ENCODE measurements around the gene STPG2. TPM values are rescaled to one million over a fixed set of nuclear protein-coding genes. Genes with fewer than 3 reads are reported as not detected.

The STPG2 gene
- total RNA-seq, 4 donors from 2014 or later: 0.22 to 1.7 (median 1.1) TPM; not detected in 1

- TF ChIP-seq CTCF (IDR thresholded peaks at IDR 0.05; ENCODE audit: low read depth): no peak
Measured at GRCh38 chr4:97590266-97590665, 553.0 kb downstream of the STPG2 start.

GRCh38 chr4:97589481-97590196 is 553.6 kb downstream of the STPG2 start:
- no peak for TF ChIP-seq CTCF (IDR thresholded peaks at IDR 0.05; ENCODE audit: low read depth)

- no peak for TF ChIP-seq CTCF (IDR thresholded peaks at IDR 0.05; ENCODE audit: low read depth)
Measured at GRCh38 chr4:97587912-97588311, 555.4 kb downstream of the STPG2 start.

- no peak for TF ChIP-seq CTCF (IDR thresholded peaks at IDR 0.05; ENCODE audit: low read depth)
Measured at GRCh38 chr4:97585274-97585673, 558.0 kb downstream of the STPG2 start.

GRCh38 chr4:97582890-97583289 is 560.4 kb downstream of the STPG2 start:
- no peak for TF ChIP-seq CTCF (IDR thresholded peaks at IDR 0.05; ENCODE audit: low read depth)

- no peak for TF ChIP-seq CTCF (IDR thresholded peaks at IDR 0.05; ENCODE audit: low read depth)
Measured at GRCh38 chr4:97577004-97577403, 566.3 kb downstream of the STPG2 start.

- TF ChIP-seq CTCF (IDR thresholded peaks at IDR 0.05; ENCODE audit: low read depth): no peak
Measured at GRCh38 chr4:97560009-97560408, 583.3 kb downstream of the STPG2 start.
